Panc1 (cell line): ENCODE data around the gene HCAR2.
"Not testable (repeated sequence)": the region's sequence is repeated elsewhere in the genome, so short reads cannot be mapped to it uniquely, and the experiment has no call there.

Experiments
- TCF7L2 ChIP-seq: IDR thresholded peaks from 2 replicates; pipeline ENCODE4 v1.6.1; 2011; ENCODE audit warnings: mild to moderate bottlenecking, low read depth, low read length, inconsistent platforms
- TF ChIP-seq, protein P1 (sequence below): fragments of 450-650 bp; IDR thresholded peaks from 2 replicates; pipeline ENCODE4 v1.5.1; 2017; ENCODE audit warnings: mild to moderate bottlenecking

GRCh38 chr12:122703841-122704240, 684 bp upstream of the HCAR2 start:
- TF ChIP-seq, protein P1, sequence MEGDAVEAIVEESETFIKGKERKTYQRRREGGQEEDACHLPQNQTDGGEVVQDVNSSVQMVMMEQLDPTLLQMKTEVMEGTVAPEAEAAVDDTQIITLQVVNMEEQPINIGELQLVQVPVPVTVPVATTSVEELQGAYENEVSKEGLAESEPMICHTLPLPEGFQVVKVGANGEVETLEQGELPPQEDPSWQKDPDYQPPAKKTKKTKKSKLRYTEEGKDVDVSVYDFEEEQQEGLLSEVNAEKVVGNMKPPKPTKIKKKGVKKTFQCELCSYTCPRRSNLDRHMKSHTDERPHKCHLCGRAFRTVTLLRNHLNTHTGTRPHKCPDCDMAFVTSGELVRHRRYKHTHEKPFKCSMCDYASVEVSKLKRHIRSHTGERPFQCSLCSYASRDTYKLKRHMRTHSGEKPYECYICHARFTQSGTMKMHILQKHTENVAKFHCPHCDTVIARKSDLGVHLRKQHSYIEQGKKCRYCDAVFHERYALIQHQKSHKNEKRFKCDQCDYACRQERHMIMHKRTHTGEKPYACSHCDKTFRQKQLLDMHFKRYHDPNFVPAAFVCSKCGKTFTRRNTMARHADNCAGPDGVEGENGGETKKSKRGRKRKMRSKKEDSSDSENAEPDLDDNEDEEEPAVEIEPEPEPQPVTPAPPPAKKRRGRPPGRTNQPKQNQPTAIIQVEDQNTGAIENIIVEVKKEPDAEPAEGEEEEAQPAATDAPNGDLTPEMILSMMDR, result not testable (repeated sequence)
- not testable (repeated sequence) for TF ChIP-seq TCF7L2
